HepG2 (cell line): ENCODE data around the gene ACYP2. TPM values are rescaled to one million over a fixed set of nuclear protein-coding genes. Genes with fewer than 3 reads are reported as not detected.

Experiments
- ATAC-seq: fragments of 200-7000 bp; cut with Tn5 transposase; 3 replicates; pipeline ENCODE4 v1.9.1; 2020; ENCODE audit warnings: mild to moderate bottlenecking, moderate library complexity
- BruUV-seq: library from RNA; stranded (reverse); fragments of 400-500 nt; replicated peaks from 2 replicates; lab custom pipeline; 2021; lab: Mats Ljungman, UMichigan
- CTCF ChIA-PET: fragments of 300-600 bp; formaldehyde crosslinking; extraction: SDS; loops from one replicate; lab custom pipeline; 2021; ENCODE audit warnings: low total read pairs, inconsistent platforms, low intra/inter-chr PET ratio; lab: Yijun Ruan, JAX
- POLR2A ChIA-PET: fragments of 350-600 bp; sonication (Branson Sonifier 250); formaldehyde crosslinking; loops from one replicate; lab custom pipeline; 2020; ENCODE audit warnings: antibody characterized with exemption, inconsistent platforms; lab: Yijun Ruan, JAX
- DNase-seq: peaks from one replicate; pipeline ENCODE4 v3.0.0-alpha.2; 2015; ENCODE audit warnings: low spot score
- FAIRE-seq: peaks from 3 replicates; lab custom pipeline; 2011; peaks lifted over from hg19 to GRCh38; lab: Jason Lieb, UNC
- H2AFZ ChIP-seq: one replicate; pipeline ENCODE4 v1.6.1; 2011; ENCODE audit warnings: low read length, inconsistent platforms
- H3K27ac ChIP-seq: fragments of 300-600 bp; 3 replicates; pipeline ENCODE4 v1.8.0; 2011; ENCODE audit warnings: mixed run types, mild to moderate bottlenecking, mixed read lengths, low read length, inconsistent platforms; ENCODE audit not compliant: insufficient read depth; ENCODE audit errors: extremely low read length
- H3K27me3 ChIP-seq, 2 experiments: fragments of 200-600 bp in 1 of 2; 2 replicates in 1 of 2; 3 replicates in 1 of 2; pipeline versions ENCODE4 v1.6.0 to v1.8.0; 2011; ENCODE audit warnings: low read length in 2 of 2, mild to moderate bottlenecking in 2 of 2, moderate library complexity in 2 of 2, inconsistent platforms in 1 of 2; ENCODE audit not compliant: insufficient read depth in 2 of 2, control insufficient read depth in 1 of 2
- H3K36me3 ChIP-seq, 2 experiments: fragments of 200-600 bp in 1 of 2; replicated peaks in 1 of 2; 2 replicates in 1 of 2; 3 replicates in 1 of 2; pipeline versions ENCODE4 v1.5.1 to v1.8.0; 2011; ENCODE audit warnings: low read length in 2 of 2, inconsistent platforms in 1 of 2; ENCODE audit not compliant: insufficient read depth in 2 of 2, control insufficient read depth in 1 of 2
- H3K4me1 ChIP-seq: 2 replicates; pipeline ENCODE4 v1.5.1; 2012; ENCODE audit warnings: low read length, inconsistent platforms; ENCODE audit not compliant: insufficient read depth
- H3K4me2 ChIP-seq: 2 replicates; pipeline ENCODE4 v1.6.0; 2011; ENCODE audit warnings: low read depth, low read length, inconsistent platforms
- H3K4me3 ChIP-seq, 3 experiments: fragments of 200-600 bp in 1 of 3; sonication (generic), shearing (Covaris generic) in 1 of 3; replicated peaks in 1 of 3; 2 replicates each; pipeline ENCODE4 v1.5.1; 2011 to 2016; ENCODE audit warnings: low read length in 3 of 3, inconsistent platforms in 2 of 3, low read depth in 2 of 3, mild to moderate bottlenecking in 2 of 3, control low read depth in 1 of 3, mixed read lengths in 1 of 3; ENCODE audit not compliant: insufficient read depth in 1 of 3
- H3K79me2 ChIP-seq: one replicate; pipeline ENCODE4 v1.6.1; 2011; ENCODE audit warnings: low read length, inconsistent platforms; ENCODE audit not compliant: insufficient read depth
- H3K9ac ChIP-seq: 2 replicates; pipeline ENCODE4 v1.6.0; 2011; ENCODE audit warnings: mild to moderate bottlenecking, low read depth, low read length, inconsistent platforms; ENCODE audit not compliant: insufficient read depth
- H3K9me3 ChIP-seq: 2 replicates; pipeline ENCODE4 v1.5.1; 2012; ENCODE audit warnings: mild to moderate bottlenecking, low read length
- H4K20me1 ChIP-seq: 2 replicates; pipeline ENCODE4 v1.6.0; 2011; ENCODE audit warnings: inconsistent platforms, mild to moderate bottlenecking, low read length, moderate library complexity; ENCODE audit not compliant: insufficient read depth
- ARID5B ChIP-seq: IDR thresholded peaks from 2 replicates; pipeline ENCODE4 v1.4.0; 2020; ENCODE audit warnings: mild to moderate bottlenecking, missing genetic modification reagents
- CREB1 ChIP-seq, 2 experiments: fragments of 450-650 bp in 1 of 2; IDR thresholded peaks; 2 replicates each; pipeline ENCODE4 v1.6.1; 2016 to 2017; ENCODE audit warnings: control low read depth in 1 of 2, mild to moderate bottlenecking in 1 of 2, missing compliant biosample characterization in 1 of 2, missing genetic modification characterization in 1 of 2
- EHMT2 ChIP-seq: fragments of 200-600 bp; sonication (generic); IDR thresholded peaks from 2 replicates; pipeline ENCODE4 v1.7.0; 2017; ENCODE audit warnings: antibody characterized with exemption, low read depth, low read length, borderline replicate concordance
- FOXA1 ChIP-seq, 2 experiments: fragments of 450-650 bp in 1 of 2; sonication (generic) in 1 of 2; formaldehyde crosslinking in 1 of 2; IDR thresholded peaks; 2 replicates each; pipeline versions ENCODE4 v1.4.0 to v1.6.1; 2016 to 2020; ENCODE audit warnings: missing genetic modification reagents in 1 of 2
- FOXA3 ChIP-seq: IDR thresholded peaks from 2 replicates; pipeline ENCODE4 v1.6.1; 2016; ENCODE audit warnings: missing genetic modification reagents, missing compliant biosample characterization
- FOXP1 ChIP-seq, 2 experiments: fragments of 450-650 bp in 1 of 2; IDR thresholded peaks; 2 replicates each; pipeline ENCODE4 v1.6.1; 2017 to 2018; ENCODE audit warnings: antibody characterized with exemption in 1 of 2
- HDAC1 ChIP-seq: sonication (generic); formaldehyde crosslinking; IDR thresholded peaks from 2 replicates; pipeline ENCODE4 v1.5.1; 2020; ENCODE audit warnings: mild to moderate bottlenecking, missing genetic modification reagents
- JUNB ChIP-seq: sonication (generic); formaldehyde crosslinking; IDR thresholded peaks from 2 replicates; pipeline ENCODE4 v1.8.0; 2022; ENCODE audit warnings: missing genetic modification reagents, mild to moderate bottlenecking, borderline replicate concordance
- MNT ChIP-seq: fragments of 450-650 bp; IDR thresholded peaks from 2 replicates; pipeline ENCODE4 v1.6.1; 2016
- RFXANK ChIP-seq: IDR thresholded peaks from 2 replicates; pipeline ENCODE4 v1.6.1; 2016
- SOX6 ChIP-seq, 2 experiments: fragments of 450-650 bp in 1 of 2; sonication (generic) in 1 of 2; formaldehyde crosslinking in 1 of 2; IDR thresholded peaks; 2 replicates each; pipeline versions ENCODE4 v1.4.0 to v1.6.1; 2017 to 2020; ENCODE audit warnings: antibody characterized with exemption in 1 of 2, mild to moderate bottlenecking in 1 of 2, missing genetic modification reagents in 1 of 2
- SP1 ChIP-seq, 2 experiments: fragments of 450-650 bp in 1 of 2; sonication (generic) in 1 of 2; formaldehyde crosslinking in 1 of 2; IDR thresholded peaks; 2 replicates each; pipeline versions ENCODE4 v1.4.0 to v1.6.1; 2016 to 2020; ENCODE audit warnings: missing genetic modification reagents in 1 of 2
- THYN1 ChIP-seq: sonication (generic); formaldehyde crosslinking; IDR thresholded peaks from 2 replicates; pipeline ENCODE4 v1.8.1; 2023; ENCODE audit warnings: low read depth, mild to moderate bottlenecking, moderate library complexity, missing genetic modification reagents, borderline replicate concordance
- ZNF615 ChIP-seq: sonication (generic); formaldehyde crosslinking; IDR thresholded peaks from 2 replicates; pipeline ENCODE4 v1.5.0; 2020; ENCODE audit warnings: mild to moderate bottlenecking, missing genetic modification reagents, borderline replicate concordance
- WGBS: methylation state at CpG from one replicate; pipeline ENCODE4 v1.1.6; 2017; ENCODE audit warnings: low lambda C conversion rate; 5-methylcytosine and 5-hydroxymethylcytosine counted together
- in situ Hi-C: cut with HindIII; loops from 2 replicates; pipeline ENCODE4 v1.10.0; 2017; ENCODE audit warnings: low pct_unique_long_range_greater_than_20kb; ENCODE audit not compliant: extremely low pct_ligation_motif_present
- intact Hi-C: fragments of 100-400 bp; cut with micrococcal nuclease; formaldehyde crosslinking; loops from one replicate; pipeline ENCODE4 v1.10.0; 2022; ENCODE audit not compliant: unreplicated experiment
- polyA plus RNA-seq, 8 experiments: library from polyadenylated mRNA; depleted of rRNA in 3 of 8; stranded (reverse) in 7 of 8; unstranded in 1 of 8; fragments of >200 nt; fragmentation: Illumina TruSeq in 4 of 8; extraction: Trizol in 4 of 8; gene quantifications; 2 replicates each; pipeline versions ENCODE4 v1.2.1 to v1.2.3, GENCODE V29; 2011 to 2016; ENCODE audit warnings: low read depth in 4 of 8, missing spikeins in 1 of 8, mixed read lengths in 1 of 8; ENCODE audit not compliant: insufficient read depth in 1 of 8
- total RNA-seq, 5 experiments: library from RNA; depleted of rRNA; stranded (reverse); fragments of >200 nt; fragmentation: Illumina TruSeq; extraction: Trizol; gene quantifications; 2 replicates each; pipeline ENCODE4 v1.2.3, GENCODE V29; 2016; ENCODE audit warnings: low read depth in 1 of 5
- TF ChIP-seq, protein P1 (sequence below): sonication (generic); formaldehyde crosslinking; IDR thresholded peaks from 2 replicates; pipeline ENCODE4 v1.4.0; 2020; ENCODE audit warnings: low read depth, mild to moderate bottlenecking, missing genetic modification reagents

The ACYP2 gene
- total and polyA plus RNA-seq, 2 of the 13 experiments (the other 11 are each of a cell fraction or from before 2014, with no cell fraction given) = 12.3 to 12.7 TPM

DNA sequence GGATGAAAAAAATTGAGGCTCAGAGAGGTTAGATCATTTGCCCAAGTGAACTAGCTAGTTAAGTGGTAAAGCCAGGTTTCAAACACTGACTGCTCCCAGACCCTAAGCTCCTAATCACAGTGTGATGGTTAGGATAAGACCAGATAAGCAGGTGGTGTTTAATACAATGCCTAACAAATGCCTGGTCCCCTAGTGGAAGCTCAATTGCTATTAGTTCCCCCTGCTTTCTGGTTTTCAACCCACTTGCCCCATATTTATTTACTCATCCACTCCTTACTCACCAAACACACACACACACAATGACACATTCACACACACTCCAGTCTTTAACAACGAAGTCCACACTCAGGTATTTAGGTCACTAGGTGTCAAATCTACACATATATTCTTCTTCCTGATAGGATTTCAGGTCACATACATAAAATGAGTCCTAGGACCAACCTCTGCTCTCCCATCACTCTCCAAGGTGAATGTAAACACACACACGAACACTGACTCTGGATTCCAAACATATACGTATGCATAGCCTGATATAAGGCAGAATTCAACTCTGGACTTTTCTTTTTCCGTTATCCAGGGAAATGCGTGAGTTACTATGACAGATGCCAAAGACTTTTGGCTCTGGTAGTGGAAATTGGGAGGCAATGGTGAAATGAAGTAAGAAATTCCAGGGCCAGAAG is 214.2 kb downstream of the ACYP2 start:
- ChIA-PET POLR2A (interaction anchor here (0.8 to 1.5 kb wide), 3 partner anchors 12 to 128 kb away, joined by 3 read pairs; no protein-coding TSS in a partner anchor), CTCF (no interaction called here)
- Histone ChIP-seq H3K27me3 (peaks cover 0 to 10% of the 10 kb centered on the region in 2 experiments; a peak in 1 of 5 replicates), H3K9me3 (peaks cover 18% of the 10 kb centered on the region), H3K79me2 (no peaks in the 10 kb centered on the region), H3K4me1 (peaks cover 31% of the 10 kb centered on the region), H2AFZ (peak overlapping the region; percentile 79), H3K9ac (peak overlapping the region; percentile 63), H3K4me3 (peak overlapping the region; percentile 49 to 73 (median 62)), H3K36me3 (no peaks in the 10 kb centered on the region), H3K4me2 (peak overlapping the region; percentile 96), H4K20me1 (no peaks in the 10 kb centered on the region), H3K27ac (peak overlapping the region; percentile 23)
- no TSS peak for BruUV-seq
- FAIRE-seq (peak; percentile 54), ATAC-seq (peak; percentile 68), DNase-seq (peak; percentile 44)
- in situ Hi-C loops = no loop called here
- intact Hi-C loops = loop anchor here (1.0 to 10.0 kb wide), 5 partner anchors 125 to 222 kb away; partner anchors contain the start of gene SPTBN1
- 0% methylated on average over 5 of the region's 5 CpGs for WGBS
- 0 out of 2 replicates have a peak, but pooled peaks have one; percentile 64 for TF ChIP-seq THYN1 (CRISPR knock-in tag)
- TF ChIP-seq SOX6 (IDR thresholded peaks at IDR 0.05) = no peak
- peak; percentile 11; the same call in 1 of the 2 replicates for TF ChIP-seq SOX6 (CRISPR knock-in tag; IDR thresholded peaks at IDR 0.05)
- 0 out of 2 replicates have a peak, but pooled peaks have one; percentile 30 for TF ChIP-seq ZNF615 (CRISPR knock-in tag)
- no peak for TF ChIP-seq FOXA1 (IDR thresholded peaks at IDR 0.05)
- TF ChIP-seq FOXA1 (CRISPR knock-in tag; IDR thresholded peaks at IDR 0.05) = peak; percentile 39; the same call in 1 of the 2 replicates
- 0 out of 2 replicates have a peak, but pooled peaks have one; percentile 10 for TF ChIP-seq ARID5B
- peak; percentile 32; the same call in 1 of the 2 replicates for TF ChIP-seq EHMT2
- no peak for TF ChIP-seq JUNB (CRISPR knock-in tag)
- TF ChIP-seq HDAC1 = no peak
- TF ChIP-seq FOXA3 (CRISPR knock-in tag) = peak; percentile 46; the same call in 1 of the 2 replicates
- TF ChIP-seq RFXANK (CRISPR knock-in tag) = no peak
- TF ChIP-seq, protein P1, sequence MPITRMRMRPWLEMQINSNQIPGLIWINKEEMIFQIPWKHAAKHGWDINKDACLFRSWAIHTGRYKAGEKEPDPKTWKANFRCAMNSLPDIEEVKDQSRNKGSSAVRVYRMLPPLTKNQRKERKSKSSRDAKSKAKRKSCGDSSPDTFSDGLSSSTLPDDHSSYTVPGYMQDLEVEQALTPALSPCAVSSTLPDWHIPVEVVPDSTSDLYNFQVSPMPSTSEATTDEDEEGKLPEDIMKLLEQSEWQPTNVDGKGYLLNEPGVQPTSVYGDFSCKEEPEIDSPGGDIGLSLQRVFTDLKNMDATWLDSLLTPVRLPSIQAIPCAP (CRISPR knock-in tag) = no peak
- TF ChIP-seq CREB1 (IDR thresholded peaks at IDR 0.05) = 0 out of 2 replicates have a peak, but pooled peaks have one; percentile 17
- TF ChIP-seq CREB1 (CRISPR knock-in tag; IDR thresholded peaks at IDR 0.05) = no peak
- no peak for TF ChIP-seq SP1 (IDR thresholded peaks at IDR 0.05)
- no peak for TF ChIP-seq SP1 (CRISPR knock-in tag; IDR thresholded peaks at IDR 0.05)
- TF ChIP-seq MNT = 0 out of 2 replicates have a peak, but pooled peaks have one; percentile 5
- TF ChIP-seq FOXP1 (IDR thresholded peaks at IDR 0.05) = peak; percentile 56; the same call in 1 of the 2 replicates
- peak; percentile 12; the same call in 1 of the 2 replicates for TF ChIP-seq FOXP1 (CRISPR knock-in tag; IDR thresholded peaks at IDR 0.05)
